Measurements from ENCODE around the gene ZNF322.
"Not testable (repeated sequence)": the region's sequence is repeated elsewhere in the genome, so short reads cannot be mapped to it uniquely, and the experiment has no call there.

The ZNF322 gene, protein sequence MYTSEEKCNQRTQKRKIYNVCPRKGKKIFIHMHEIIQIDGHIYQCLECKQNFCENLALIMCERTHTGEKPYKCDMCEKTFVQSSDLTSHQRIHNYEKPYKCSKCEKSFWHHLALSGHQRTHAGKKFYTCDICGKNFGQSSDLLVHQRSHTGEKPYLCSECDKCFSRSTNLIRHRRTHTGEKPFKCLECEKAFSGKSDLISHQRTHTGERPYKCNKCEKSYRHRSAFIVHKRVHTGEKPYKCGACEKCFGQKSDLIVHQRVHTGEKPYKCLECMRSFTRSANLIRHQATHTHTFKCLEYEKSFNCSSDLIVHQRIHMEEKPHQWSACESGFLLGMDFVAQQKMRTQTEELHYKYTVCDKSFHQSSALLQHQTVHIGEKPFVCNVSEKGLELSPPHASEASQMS

DNA sequence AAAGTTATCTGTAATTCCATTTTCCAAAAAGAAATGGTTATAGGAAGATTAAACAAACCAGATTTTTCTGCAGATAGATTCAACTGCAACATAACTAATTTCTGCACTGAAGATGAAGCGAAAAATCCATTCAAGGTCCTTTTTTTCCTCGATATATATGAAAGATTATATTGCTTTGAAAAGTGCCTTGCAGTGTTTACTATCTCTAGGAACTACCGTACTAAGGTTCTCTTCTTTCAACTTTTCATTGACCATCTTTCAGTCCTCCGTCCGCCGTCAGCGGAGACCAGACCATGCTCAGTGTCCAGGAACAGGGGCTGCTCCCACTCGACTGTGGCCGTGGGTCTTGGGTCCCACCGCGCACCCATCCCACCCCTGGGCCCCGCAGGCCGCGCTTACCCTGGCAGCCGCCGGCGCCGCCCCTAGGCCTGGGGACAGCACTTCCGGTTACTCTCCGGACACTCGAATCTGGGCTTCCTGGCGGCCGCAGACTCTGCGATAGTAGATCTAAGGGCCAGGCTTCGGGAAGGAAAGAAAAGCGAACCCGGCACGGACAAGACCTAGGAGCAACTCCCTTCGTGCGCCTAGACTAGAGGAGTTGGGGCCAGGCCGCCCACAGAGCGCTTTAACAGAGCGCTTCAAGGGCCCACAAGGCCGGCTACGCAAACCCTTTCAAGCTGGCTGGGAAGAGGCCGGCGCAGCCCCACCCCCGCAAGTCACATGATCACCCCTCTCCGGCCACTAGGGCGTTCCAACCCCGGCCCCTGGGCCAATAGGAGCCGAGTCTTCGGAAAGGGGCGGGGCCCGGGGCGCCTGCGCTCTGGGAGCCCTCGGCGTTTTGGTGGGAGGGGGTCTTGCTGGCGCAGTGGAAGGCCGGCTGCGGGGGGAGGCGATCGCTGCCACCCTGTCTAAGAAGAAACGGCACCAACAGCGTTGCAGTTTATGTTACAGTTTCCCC is at the start of gene ZNF322:
Gene ZNF322 (minus strand): TSS at position 705 of the 958 bp plus-strand sequence. CDS start 21,193 bp downstream, outside the sequence.
- Mint-ChIP-seq H3K4me1 (peaks cover 41% of the 10 kb centered on the region), H3K27ac (peak within 1 kb of the TSS; percentile 86 to 87), H3K4me3 (peak within 1 kb of the TSS; percentile 84 to 88), H3K27me3 (peaks cover 34% of the 10 kb centered on the region), H3K9me3 (no peaks in the 10 kb centered on the region)
- DNase-seq (peak; percentile 85 to 92), ATAC-seq (peak; percentile 99)

DNA sequence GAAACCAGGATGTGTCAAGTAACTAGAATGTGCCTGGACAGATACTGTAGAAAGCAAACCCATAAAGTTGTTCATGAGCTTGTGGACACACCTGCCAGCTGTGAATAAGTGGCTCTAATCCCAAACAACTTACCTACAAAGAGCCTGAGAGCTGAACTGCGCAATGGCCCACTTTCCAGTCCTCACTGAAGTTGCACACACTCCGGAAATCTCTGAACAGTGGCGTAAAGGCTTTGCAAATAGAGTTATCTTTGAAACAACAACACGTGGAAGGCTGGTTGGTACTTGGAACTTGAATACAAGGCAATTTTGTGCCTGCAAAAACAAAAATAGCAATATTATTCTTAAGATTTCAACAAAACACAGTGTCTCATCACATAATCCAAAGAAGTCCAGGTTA is 46.2 kb upstream of the ZNF322 start:
- H3K4me3 Mint-ChIP-seq, H3K27me3 Mint-ChIP-seq, H3K27ac Mint-ChIP-seq, H3K9me3 Mint-ChIP-seq, DNase-seq, ATAC-seq, H3K4me1 Mint-ChIP-seq: not testable (repeated sequence)

DNA sequence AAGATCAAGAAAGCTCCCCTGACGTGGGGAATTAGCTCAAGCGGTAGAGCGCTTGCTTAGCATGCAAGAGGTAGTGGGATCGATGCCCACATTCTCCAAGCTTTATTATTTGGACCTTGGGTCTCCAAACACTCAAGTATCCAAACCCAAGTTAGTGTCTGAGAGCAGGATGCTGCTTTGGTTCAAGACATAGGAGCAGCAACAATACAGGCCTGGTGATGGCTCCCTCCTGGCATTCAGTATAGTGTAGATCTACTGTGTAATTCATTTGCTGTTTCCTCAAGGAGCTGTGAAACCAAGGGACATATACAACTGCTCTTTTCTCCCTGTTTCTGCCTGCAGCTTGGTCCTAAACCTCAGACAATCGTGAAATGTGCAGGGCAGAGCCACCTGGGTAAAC is 45.8 kb upstream of the ZNF322 start:
- not testable (repeated sequence) for DNase-seq, H3K27ac Mint-ChIP-seq, H3K4me3 Mint-ChIP-seq, H3K27me3 Mint-ChIP-seq, H3K4me1 Mint-ChIP-seq, ATAC-seq, H3K9me3 Mint-ChIP-seq

DNA sequence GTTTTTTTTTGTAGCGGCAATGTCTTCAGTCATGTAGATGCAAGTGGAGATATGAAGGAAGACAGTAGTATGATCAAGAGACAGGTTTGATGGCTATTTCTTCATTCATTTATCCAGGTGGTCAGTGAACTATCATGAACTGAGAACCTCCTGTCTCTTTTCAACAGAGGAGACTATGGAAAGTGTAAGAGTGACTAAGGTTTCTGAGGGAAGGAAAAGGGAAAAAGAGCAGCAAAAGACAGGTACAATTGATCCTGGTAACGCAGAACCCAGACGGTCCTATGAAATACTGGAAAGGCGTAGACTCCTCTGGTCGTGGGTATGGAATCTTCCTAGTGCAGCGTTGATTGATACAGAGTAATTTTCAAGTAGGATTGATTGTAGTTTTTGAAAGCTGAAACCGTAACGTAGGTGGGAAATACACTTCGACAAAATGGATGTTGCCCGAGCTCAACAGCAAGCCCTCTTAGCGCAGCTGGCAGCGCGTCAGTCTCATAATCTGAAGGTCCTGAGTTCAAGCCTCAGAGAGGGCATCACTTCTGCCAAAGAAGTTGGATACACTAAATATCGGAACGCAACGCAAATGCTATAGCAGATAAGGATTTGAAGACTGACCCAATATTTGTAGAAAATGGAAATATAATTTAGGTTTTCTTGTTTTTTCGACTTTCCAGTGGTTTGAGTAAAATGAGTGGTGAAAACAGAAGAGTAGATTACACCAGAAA is 41.6 kb upstream of the ZNF322 start:
- H3K9me3 Mint-ChIP-seq, DNase-seq, ATAC-seq, H3K4me3 Mint-ChIP-seq, H3K27ac Mint-ChIP-seq, H3K27me3 Mint-ChIP-seq, H3K4me1 Mint-ChIP-seq: not testable (repeated sequence)

DNA sequence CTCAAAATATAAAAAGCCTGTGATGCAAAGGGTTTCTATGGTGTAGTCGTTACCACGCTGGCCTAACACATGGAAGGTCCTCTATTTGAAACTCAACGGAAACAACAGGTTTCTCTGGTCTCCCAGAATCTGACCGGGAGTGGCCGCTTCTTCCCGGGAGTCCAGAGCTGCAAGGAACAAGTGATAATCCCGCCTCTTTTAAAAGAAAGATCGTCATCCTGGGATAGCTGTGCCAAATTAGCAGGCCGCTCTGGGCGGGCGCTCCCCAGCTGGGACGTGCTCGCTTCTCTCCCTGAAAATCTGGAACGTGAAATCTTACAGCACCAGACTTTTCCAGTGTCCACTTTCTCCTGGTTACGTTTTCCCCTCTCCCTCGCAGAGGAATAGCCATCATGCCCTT is 38.0 kb upstream of the ZNF322 start:
- H3K4me3 Mint-ChIP-seq, H3K27ac Mint-ChIP-seq, DNase-seq, H3K27me3 Mint-ChIP-seq, H3K4me1 Mint-ChIP-seq, H3K9me3 Mint-ChIP-seq, ATAC-seq: not testable (repeated sequence)

DNA sequence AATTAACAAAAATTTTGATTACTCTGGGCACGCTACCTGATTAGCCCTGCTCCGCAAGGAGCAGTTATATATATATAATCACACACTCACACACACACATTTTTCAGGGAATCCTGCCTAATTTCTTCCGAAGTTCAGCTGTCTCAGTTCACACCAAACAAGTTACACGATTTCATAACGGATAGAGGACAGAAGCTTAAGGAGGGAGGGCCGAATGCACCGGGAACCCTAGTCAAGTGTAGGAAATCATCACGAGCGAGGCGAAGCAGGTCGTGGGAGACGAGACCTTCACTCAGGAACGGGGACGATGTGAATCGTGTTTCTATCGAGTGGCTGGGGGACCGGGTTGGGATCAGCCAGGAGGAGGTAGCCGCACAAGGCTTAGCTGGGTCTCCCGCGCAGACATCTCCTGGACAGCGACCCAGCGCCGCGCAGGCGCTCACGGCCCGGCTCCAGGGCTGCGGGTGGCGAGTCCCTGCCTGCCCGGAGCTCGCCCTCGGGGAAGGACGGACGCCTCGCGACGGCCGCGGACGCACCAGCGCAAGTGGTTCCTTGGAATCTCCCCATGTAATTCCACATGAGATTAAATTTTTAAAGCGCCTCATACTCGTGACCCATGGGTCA is 29.9 kb upstream of the ZNF322 start:
- H3K4me3 Mint-ChIP-seq, ATAC-seq, H3K4me1 Mint-ChIP-seq, H3K27ac Mint-ChIP-seq, DNase-seq, H3K9me3 Mint-ChIP-seq, H3K27me3 Mint-ChIP-seq: not testable (repeated sequence)

DNA sequence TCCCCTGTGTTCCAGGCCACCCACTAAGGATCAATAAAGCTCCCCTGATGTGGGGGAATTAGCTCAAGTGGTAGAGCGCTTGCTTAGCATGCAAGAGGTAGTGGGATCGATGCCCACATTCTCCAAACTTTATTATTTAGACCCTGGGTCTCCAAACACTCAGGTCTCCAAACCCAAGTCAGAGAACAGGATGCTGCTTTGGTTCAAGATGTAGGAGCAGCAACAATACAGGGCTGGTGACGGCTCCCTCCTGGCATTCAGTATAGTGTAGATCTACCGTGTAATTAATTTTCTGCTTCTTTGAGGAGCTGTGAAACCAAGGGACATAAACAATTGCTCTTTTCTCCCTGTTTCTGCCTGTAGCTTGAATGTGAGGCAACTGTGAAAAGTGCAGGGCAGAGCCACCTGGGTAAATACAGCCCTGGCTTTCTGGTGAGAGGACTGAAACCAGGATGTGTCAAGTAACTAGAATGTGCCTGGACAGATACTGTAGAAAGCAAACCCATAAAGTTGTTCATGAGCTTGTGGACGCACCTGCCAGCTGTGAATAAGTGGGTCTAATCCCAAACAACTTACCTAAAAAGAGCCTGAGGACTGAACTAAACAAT is 23.0 kb upstream of the ZNF322 start:
- H3K9me3 Mint-ChIP-seq, ATAC-seq, H3K4me1 Mint-ChIP-seq, H3K27me3 Mint-ChIP-seq, H3K27ac Mint-ChIP-seq, DNase-seq, H3K4me3 Mint-ChIP-seq: not testable (repeated sequence)

DNA sequence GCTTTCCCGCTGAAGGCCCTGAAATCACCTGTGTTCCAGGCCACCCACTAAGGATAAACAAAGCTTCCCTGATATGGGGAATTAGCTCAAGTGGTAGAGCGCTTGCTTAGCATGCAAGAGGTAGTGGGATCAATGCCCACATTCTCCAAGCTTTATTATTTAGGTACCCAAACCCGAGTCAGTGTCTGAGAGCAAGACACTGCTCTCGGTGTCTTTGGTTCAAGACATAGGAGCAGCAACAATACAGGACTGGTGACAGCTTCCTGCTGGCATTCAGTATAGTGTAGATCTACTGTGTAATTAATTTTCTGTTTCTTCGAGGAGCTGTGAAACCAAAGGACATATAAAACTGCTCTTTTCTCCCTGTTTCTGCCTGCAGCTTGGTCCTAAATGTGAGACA is 13.7 kb upstream of the ZNF322 start:
- not testable (repeated sequence) for H3K4me1 Mint-ChIP-seq, H3K27me3 Mint-ChIP-seq, DNase-seq, ATAC-seq, H3K27ac Mint-ChIP-seq, H3K9me3 Mint-ChIP-seq, H3K4me3 Mint-ChIP-seq

DNA sequence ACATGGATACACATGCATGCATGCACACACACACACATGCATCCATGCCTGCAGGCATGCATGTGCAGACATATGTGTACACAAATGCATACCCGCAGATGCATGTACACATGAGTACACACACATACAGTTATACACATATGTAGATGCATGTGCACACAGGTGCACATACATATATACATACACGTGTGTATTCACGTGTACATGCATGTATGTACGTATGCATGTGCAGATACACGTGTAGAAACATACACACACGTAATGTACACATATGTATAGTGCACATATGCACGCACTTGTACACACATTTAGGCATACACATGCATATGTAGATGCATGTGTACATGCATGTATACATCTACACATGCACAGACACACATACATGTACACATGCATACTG is 11.0 kb upstream of the ZNF322 start:
- H3K9me3 Mint-ChIP-seq, H3K27ac Mint-ChIP-seq, H3K4me1 Mint-ChIP-seq, DNase-seq, H3K4me3 Mint-ChIP-seq, ATAC-seq: not testable (repeated sequence)
- peaks cover 15% of the 10 kb centered on the region for H3K27me3 Mint-ChIP-seq

DNA sequence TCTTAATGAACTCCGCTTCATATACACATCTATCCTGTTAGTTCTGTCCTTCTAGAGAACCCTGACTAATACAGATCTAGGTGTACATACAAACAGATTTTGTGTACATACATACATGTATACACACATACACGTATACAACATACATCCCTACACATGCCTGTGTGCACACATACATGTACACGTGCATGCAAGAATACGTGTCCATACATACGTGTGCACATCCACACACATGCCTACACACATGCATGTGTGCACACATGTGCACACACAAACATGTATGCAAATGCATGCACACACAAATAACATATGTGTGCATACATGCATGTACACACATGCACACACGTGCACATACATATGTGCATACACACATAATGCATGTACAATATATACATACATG is 10.5 kb upstream of the ZNF322 start:
- H3K9me3 Mint-ChIP-seq, ATAC-seq, H3K4me1 Mint-ChIP-seq, H3K27ac Mint-ChIP-seq, H3K4me3 Mint-ChIP-seq, DNase-seq: not testable (repeated sequence)
- H3K27me3 Mint-ChIP-seq: peaks cover 17% of the 10 kb centered on the region

DNA sequence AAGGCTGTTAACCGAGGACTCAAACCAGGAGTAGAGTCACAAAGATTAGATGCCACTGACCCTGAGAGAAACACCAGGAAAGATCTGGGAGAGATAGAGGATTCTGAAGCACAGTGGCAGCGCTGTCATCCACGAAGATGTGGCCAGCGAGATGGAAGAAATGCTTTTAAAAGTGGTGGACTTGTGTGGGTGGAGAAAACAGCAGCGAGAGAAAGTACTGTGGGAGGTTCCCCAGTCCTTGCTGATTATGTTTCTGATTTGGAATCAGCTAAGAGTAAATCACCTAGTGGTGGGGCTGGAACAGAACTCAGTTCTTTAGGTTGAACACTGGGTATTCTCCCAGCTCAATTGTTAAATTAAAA is 435 bp upstream of the ZNF322 start:
- H3K27me3 Mint-ChIP-seq: peaks cover 36% of the 10 kb centered on the region
- no peaks in the 10 kb centered on the region for H3K9me3 Mint-ChIP-seq
- peaks cover 41% of the 10 kb centered on the region for H3K4me1 Mint-ChIP-seq
- DNase-seq: no peak
- peak; percentile 78 for ATAC-seq
- peak overlapping the region in 1 of 2 donors; percentile 21 for H3K27ac Mint-ChIP-seq
- peak overlapping the region; percentile 84 to 88 for H3K4me3 Mint-ChIP-seq

DNA sequence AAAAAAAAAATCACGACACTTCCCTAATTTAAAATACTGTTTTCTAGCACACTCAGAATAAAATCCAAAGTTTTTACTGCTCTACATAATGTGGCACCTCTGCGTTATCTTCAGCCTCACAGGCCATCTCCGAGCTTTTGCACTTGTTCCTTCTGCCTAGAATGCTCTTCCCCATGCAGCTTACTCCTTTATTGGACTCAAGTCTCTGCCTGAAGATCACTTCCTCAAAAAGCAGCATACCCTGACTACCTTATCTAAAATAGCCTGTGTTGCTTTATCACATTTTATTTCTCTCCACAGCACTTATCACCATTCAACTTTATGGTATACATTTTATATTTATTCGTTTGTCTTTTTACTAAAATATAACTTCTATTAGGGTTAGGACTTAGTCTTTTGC is 2.3 kb downstream of the ZNF322 start:
- Mint-ChIP-seq H3K27me3 (peaks cover 13% of the 10 kb centered on the region), H3K4me1 (peaks cover 41% of the 10 kb centered on the region), H3K9me3 (no peaks in the 10 kb centered on the region), H3K4me3 (no peak overlapping the region), H3K27ac (no peak overlapping the region)
- no peak for DNase-seq
- no peak for ATAC-seq

DNA sequence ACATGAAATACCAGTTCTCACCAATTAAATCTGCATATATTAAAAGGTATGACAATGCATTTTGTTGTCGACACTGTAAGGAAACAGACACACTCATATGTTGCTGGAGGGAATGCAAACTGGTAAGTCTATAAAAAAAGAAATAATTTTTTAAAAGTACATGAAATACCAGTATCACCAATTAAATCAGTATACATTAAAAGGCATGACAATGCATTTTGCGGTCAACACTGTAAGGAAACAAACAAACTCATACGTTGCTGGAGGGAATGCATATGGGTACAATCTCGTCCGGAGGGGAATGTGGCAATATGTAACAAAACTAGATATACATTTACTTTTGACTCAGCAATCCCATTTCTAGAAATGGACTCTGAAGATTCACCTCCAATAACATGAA is 6.5 kb downstream of the ZNF322 start:
- H3K4me3 Mint-ChIP-seq: no peak overlapping the region
- no peak for DNase-seq
- H3K27me3 Mint-ChIP-seq: no peaks in the 10 kb centered on the region
- peaks cover 10 to 12% of the 10 kb centered on the region in 2 donors for H3K9me3 Mint-ChIP-seq
- H3K27ac Mint-ChIP-seq: no peak overlapping the region
- ATAC-seq: no peak
- H3K4me1 Mint-ChIP-seq: peaks cover 20% of the 10 kb centered on the region

DNA sequence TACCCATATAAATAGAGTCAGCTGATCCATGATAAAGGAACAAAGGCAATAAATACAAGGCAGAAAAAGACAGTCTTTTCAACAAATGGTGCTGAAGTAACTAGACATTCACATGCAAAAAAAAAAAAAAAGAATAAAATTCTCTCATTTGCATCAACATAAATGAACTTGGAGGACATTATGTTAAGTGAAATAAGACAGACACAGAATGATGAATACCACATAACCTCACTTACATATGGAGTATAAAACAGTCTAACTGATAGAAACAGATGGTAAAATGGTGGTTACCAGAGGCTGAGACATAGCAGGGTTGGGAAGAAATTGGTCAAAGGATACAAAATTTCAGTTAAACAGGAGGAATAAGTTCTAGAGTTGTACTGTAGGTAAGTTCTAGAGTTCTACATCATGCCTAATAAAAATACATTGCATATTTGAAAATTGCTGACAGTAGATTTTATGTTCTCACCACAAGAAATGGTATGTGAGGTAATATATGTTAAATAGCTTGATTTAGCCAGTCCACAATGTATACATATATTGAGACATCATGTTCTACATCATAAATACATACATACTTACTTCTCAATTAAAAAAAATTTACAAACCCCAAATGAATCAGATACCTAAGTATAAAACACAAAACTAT is 8.3 kb downstream of the ZNF322 start:
- Mint-ChIP-seq H3K4me3 (no peak overlapping the region), H3K9me3 (peaks cover 10 to 12% of the 10 kb centered on the region in 2 donors), H3K27ac (no peak overlapping the region), H3K27me3 (no peaks in the 10 kb centered on the region), H3K4me1 (peaks cover 9% of the 10 kb centered on the region)
- no peak for ATAC-seq
- DNase-seq: no peak

All from stimulated activated naive CD8-positive, alpha-beta T cell treated with anti-CD3 and anti-CD28 coated beads, Interleukin-15, amount 100 ng/mL, for 72 hours (primary cell).